Vagina (tissue), 2 donors: Measurements from ENCODE around the gene PXN. TPM values are rescaled to one million over a fixed set of nuclear protein-coding genes. Genes with fewer than 3 reads are reported as not detected.

ENCODE experiments used
- DNase-seq, 2 donors: peaks; one replicate each; pipeline ENCODE4 v3.0.0-alpha.2; 2017; ENCODE audit errors: extremely low spot score in 2 of 2
- H3K27ac ChIP-seq: fragments of 200-600 bp; sonication (generic); one replicate; pipeline ENCODE4 v1.5.1; 2019
- H3K27me3 ChIP-seq: fragments of 200-600 bp; sonication (generic); one replicate; pipeline ENCODE4 v1.5.1; 2019
- H3K36me3 ChIP-seq, 2 donors: fragments of 200-600 bp; sonication (generic); one replicate each; pipeline ENCODE4 v1.5.1; 2017 to 2019
- H3K4me1 ChIP-seq: fragments of 200-600 bp; sonication (generic); one replicate; pipeline ENCODE4 v1.5.1; 2019
- H3K4me3 ChIP-seq, 2 donors: fragments of 200-600 bp; sonication (generic); 1 replicate in 1 of 2; 2 replicates in 1 of 2; pipeline ENCODE4 v1.5.1; 2016 to 2019
- H3K9me3 ChIP-seq: fragments of 200-600 bp; sonication (generic); one replicate; pipeline ENCODE4 v1.5.1; 2019
- POLR2A ChIP-seq, 2 donors: fragments of 450-650 bp; IDR thresholded peaks; one replicate each; pipeline ENCODE4 v1.6.1; 2017; ENCODE audit warnings: antibody characterized with exemption in 2 of 2, mild to moderate bottlenecking in 2 of 2, moderate library complexity in 2 of 2
- POLR2AphosphoS5 ChIP-seq, 2 donors: sonication (generic); formaldehyde crosslinking; IDR thresholded peaks; one replicate each; pipeline ENCODE4 v1.9.0; 2017; ENCODE audit warnings: antibody characterized with exemption in 2 of 2, mild to moderate bottlenecking in 2 of 2, low read depth in 1 of 2; ENCODE audit not compliant: insufficient read depth in 1 of 2
- intact Hi-C: fragments of 100-400 bp; cut with DNase I; formaldehyde crosslinking; loops from one replicate; pipeline ENCODE4 v1.15.1; 2023
- total RNA-seq: library from RNA; depleted of rRNA; stranded (reverse); fragments of >200 nt; gene quantifications from one replicate; pipeline ENCODE4 v1.2.3, GENCODE V29; 2016
- TF ChIP-seq, protein P1 (sequence below), 3 experiments: fragments of 450-650 bp in 2 of 3; fragments of 200-600 bp in 1 of 3; sonication (generic) in 1 of 3; IDR thresholded peaks; one replicate each; pipeline ENCODE4 v1.5.1; 2017 to 2019; ENCODE audit warnings: antibody characterized with exemption in 3 of 3, mild to moderate bottlenecking in 2 of 3, moderate library complexity in 2 of 3

The PXN gene
- total RNA-seq, 1 donor from 2014 or later: 95.3 TPM

DNA sequence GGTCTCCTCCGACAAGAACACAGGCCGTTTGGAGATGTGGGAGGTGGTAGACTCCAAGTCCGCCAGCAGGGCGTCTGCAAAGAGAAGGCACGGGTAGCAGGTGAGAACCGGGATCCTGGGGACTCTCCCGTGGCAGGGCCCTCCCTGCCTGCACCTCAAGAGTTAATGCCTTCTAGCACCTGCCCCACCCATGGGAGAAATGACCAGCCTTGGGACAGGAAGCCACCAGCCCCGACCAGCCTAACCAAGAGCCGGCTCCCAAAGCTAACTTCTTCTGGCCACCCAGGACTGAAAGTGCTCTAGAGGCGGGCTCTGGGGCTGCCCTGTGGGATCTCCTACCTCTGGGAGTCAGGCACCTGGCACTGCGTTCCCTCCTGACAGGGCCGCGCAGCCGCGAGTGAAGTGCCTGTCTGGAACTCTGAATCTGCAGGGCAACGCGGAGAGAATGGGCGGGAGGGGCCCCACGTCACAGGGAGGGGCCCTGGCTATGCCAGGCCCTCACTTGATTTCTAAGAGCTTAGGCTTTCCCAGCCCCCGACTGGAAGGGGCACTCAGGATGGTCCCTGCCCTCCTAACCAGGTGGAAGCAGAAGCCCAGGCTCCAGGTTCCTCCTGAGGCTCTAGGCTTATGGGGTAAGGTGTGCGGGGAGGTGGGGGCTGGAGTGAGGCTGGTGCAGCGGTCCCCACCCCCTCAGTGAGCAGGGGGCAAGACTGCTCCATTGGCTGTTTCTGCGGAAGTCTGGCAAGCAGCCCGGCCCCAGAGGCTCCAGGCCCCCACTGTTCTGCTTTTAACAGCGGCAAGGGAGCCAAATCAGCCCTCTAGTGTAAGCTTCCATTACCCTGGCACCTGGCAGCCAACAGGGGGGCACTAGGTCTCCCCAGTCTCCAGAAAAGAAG, 41.0 kb downstream of the PXN start:
- H3K27ac ChIP-seq: peak overlapping the region; percentile 39
- peaks cover 0 to 41% of the 10 kb centered on the region in 2 donors for H3K36me3 ChIP-seq
- no peaks in the 10 kb centered on the region for H3K27me3 ChIP-seq
- DNase-seq: no peak
- intact Hi-C loops: no loop called here
- TF ChIP-seq POLR2A (IDR thresholded peaks at IDR 0.05) (no peak), POLR2AphosphoS5 (IDR thresholded peaks at IDR 0.05; ENCODE audit: insufficient read depth in 1 of 2, low read depth in 1 of 2) (peak in 1 of 2 donors; percentile 15)
- H3K4me1 ChIP-seq: peaks cover 52% of the 10 kb centered on the region
- peak overlapping the region in 1 of 2 donors; percentile 3 for H3K4me3 ChIP-seq
- no peaks in the 10 kb centered on the region for H3K9me3 ChIP-seq

DNA sequence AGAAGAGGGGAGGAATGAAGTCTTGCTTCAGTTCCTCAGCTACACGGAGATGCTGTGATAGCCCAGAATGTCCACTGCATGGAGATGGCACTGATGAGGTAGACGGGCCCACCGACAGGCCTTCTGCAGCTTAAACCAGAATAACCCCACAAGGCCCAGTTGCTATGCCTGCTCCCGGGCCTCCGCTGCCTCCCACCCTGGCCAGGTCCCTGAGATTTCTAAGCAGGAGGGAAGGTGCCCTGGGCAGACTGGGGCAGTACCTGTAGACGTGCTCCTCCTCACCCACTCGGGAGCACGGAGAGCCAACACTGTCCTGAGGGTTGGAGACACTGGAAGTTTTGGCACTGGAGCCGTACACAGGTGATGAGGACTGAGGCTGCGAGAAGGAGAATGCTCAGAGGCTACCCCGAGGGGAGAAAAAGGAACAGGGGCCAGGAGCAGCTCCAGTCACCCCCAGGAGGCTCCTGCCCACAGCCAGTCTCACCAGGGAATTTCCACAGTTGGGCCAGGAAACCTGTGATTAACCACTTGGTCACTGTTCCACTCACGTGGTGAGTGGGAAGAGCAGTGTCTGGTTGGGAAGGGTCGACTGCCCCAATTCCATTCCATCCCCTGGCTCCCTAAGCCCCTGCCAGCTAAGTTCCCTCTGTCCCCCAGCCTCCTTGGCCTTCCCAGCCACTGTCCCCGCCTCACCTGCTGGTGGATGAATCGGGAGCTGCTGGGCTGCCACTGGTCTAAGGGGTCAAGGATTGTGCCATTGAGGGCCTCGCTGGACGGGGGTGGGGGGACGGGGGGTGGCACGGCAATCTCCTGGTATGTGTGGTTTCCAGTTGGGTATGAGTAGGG, 41.8 kb downstream of the PXN start:
- no peak for DNase-seq
- Histone ChIP-seq H3K27me3 (no peaks in the 10 kb centered on the region), H3K9me3 (no peaks in the 10 kb centered on the region), H3K27ac (no peak overlapping the region), H3K4me3 (no peak overlapping the region), H3K4me1 (peaks cover 44% of the 10 kb centered on the region), H3K36me3 (peaks cover 0 to 49% of the 10 kb centered on the region in 2 donors)
- no peak for TF ChIP-seq POLR2AphosphoS5 (IDR thresholded peaks at IDR 0.05; ENCODE audit: insufficient read depth in 1 of 2, low read depth in 1 of 2)
- no peak for TF ChIP-seq POLR2A (IDR thresholded peaks at IDR 0.05)
- TF ChIP-seq, protein P1, sequence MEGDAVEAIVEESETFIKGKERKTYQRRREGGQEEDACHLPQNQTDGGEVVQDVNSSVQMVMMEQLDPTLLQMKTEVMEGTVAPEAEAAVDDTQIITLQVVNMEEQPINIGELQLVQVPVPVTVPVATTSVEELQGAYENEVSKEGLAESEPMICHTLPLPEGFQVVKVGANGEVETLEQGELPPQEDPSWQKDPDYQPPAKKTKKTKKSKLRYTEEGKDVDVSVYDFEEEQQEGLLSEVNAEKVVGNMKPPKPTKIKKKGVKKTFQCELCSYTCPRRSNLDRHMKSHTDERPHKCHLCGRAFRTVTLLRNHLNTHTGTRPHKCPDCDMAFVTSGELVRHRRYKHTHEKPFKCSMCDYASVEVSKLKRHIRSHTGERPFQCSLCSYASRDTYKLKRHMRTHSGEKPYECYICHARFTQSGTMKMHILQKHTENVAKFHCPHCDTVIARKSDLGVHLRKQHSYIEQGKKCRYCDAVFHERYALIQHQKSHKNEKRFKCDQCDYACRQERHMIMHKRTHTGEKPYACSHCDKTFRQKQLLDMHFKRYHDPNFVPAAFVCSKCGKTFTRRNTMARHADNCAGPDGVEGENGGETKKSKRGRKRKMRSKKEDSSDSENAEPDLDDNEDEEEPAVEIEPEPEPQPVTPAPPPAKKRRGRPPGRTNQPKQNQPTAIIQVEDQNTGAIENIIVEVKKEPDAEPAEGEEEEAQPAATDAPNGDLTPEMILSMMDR (IDR thresholded peaks at IDR 0.05): no peak
- intact Hi-C loops: no loop called here

DNA sequence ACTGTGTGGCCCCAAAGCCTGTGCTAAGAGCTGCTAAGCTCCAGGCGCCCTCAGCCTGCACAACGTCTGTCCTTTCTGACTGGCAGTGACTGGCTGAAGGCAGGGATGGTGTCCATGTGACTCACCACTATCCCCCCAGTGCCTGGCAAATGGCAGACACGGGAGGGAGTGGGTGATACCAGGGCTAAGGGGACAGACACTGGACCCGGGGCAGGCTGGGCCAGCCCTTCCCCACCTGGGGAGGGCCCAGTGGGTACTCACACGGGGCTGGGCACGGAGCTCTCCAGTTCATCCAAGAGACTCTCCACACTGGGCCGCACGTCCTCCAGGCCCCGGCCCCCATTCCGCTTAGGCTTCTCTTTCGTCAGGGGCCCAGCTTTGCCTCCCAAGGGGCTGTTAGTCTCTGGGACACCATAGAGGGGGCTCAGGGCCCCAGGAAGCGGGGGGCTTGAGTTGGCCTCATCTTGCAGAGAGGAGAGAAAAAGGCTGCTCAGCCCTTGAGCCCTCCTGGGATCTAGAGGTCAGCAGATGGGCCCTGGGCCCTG, 43.2 kb downstream of the PXN start:
- no peak for DNase-seq
- Histone ChIP-seq H3K4me3 (no peak overlapping the region), H3K36me3 (peaks cover 0 to 58% of the 10 kb centered on the region in 2 donors), H3K9me3 (no peaks in the 10 kb centered on the region), H3K27me3 (no peaks in the 10 kb centered on the region), H3K27ac (no peak overlapping the region), H3K4me1 (peaks cover 33% of the 10 kb centered on the region)
- TF ChIP-seq POLR2AphosphoS5 (IDR thresholded peaks at IDR 0.05; ENCODE audit: insufficient read depth in 1 of 2, low read depth in 1 of 2) (no peak), POLR2A (IDR thresholded peaks at IDR 0.05) (no peak)
- intact Hi-C loops: no loop called here

DNA sequence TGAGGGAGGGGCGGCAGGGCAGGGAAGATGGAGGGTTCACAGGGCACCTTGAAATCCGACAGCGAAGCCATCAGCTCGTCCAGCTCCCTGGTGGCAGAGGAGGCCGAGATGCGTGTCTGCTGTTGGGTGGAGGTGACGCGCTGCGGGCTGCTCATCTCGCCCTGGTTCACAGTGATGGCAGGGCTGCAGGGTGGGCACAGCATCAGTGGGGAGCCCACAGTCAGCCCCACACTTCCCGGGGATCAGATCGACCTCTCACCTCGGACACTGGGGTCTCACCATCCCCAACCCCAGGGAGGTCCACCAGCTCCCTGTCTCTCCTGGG, 44.0 kb downstream of the PXN start:
- H3K27ac ChIP-seq: no peak overlapping the region
- H3K9me3 ChIP-seq: no peaks in the 10 kb centered on the region
- H3K4me3 ChIP-seq: no peak overlapping the region
- DNase-seq: no peak
- H3K27me3 ChIP-seq: no peaks in the 10 kb centered on the region
- peaks cover 0 to 61% of the 10 kb centered on the region in 2 donors for H3K36me3 ChIP-seq
- TF ChIP-seq, protein P1 (IDR thresholded peaks at IDR 0.05): no peak
- TF ChIP-seq POLR2AphosphoS5 (IDR thresholded peaks at IDR 0.05; ENCODE audit: insufficient read depth in 1 of 2, low read depth in 1 of 2) (no peak), POLR2A (IDR thresholded peaks at IDR 0.05) (no peak)
- H3K4me1 ChIP-seq: peaks cover 30% of the 10 kb centered on the region
- intact Hi-C loops: no loop called here

DNA sequence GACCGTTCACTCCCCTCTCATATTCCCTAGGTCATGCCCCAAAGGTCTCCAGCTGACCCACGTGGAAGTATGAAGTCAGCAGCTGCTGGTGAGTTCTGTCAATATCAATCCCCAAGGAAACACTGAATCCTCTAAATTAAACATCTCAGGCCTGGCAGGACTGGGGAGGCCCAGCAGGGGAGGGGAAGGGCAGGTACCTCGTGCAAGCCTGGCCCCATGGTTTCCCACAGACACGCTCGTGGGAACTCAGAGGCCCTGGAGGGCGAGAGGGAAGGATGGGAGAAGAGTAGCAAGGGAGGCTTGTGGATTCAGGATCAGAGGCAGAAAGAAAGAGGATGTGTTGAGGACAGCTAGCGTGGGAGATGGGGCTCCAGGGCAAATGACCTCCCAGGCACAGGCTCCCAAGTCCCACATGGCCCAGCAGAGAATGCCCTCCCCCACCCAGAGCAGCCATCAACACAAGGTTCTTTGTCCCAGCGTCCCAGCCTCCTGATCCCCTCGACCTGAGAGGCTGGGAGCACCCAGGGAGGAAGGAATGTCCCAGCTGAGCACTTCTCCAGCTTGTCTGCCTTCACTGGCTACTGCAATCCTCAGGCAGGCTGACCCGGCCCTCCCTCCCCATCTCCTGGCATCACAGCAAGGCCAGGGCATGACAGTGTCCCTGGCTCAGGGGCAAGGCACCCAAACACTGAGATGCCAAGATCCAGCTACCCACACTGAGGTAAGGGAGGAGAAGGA, 44.5 kb downstream of the PXN start:
- Histone ChIP-seq H3K4me3 (no peak overlapping the region), H3K27me3 (no peaks in the 10 kb centered on the region), H3K36me3 (peaks cover 0 to 66% of the 10 kb centered on the region in 2 donors), H3K27ac (no peak overlapping the region), H3K4me1 (peaks cover 24% of the 10 kb centered on the region), H3K9me3 (no peaks in the 10 kb centered on the region)
- TF ChIP-seq POLR2A (IDR thresholded peaks at IDR 0.05): no peak
- TF ChIP-seq, protein P1 (IDR thresholded peaks at IDR 0.05): no peak
- TF ChIP-seq POLR2AphosphoS5 (IDR thresholded peaks at IDR 0.05; ENCODE audit: insufficient read depth in 1 of 2, low read depth in 1 of 2): no peak
- intact Hi-C loops: no loop called here
- no peak for DNase-seq
